ENCODE measurements around the gene USP30.
A peak's percentile ranks its signal among the peaks of the same experiment; 100 is the strongest.
"Not testable (repeated sequence)": the region's sequence is repeated elsewhere in the genome, so short reads cannot be mapped to it uniquely, and the experiment has no call there.

USP30 gene

GRCh38 chr12:109047081-109047805 is 5.1 kb upstream of the USP30 start:
- no peaks in the 10 kb centered on the region for H3K79me2 ChIP-seq (ENCODE audit: insufficient read depth, low read length)
- no peak overlapping the region for H3K4me2 ChIP-seq (ENCODE audit: insufficient read depth, low read length)
- H4K20me1 ChIP-seq (ENCODE audit: insufficient read depth, low read length): no peaks in the 10 kb centered on the region
- H3K9me3 ChIP-seq (ENCODE audit: insufficient read depth, low read length, severe bottlenecking): no peaks in the 10 kb centered on the region
- no peaks in the 10 kb centered on the region for H3K27me3 ChIP-seq (ENCODE audit: insufficient read depth, low read length, poor library complexity)
- TF ChIP-seq, protein P1, sequence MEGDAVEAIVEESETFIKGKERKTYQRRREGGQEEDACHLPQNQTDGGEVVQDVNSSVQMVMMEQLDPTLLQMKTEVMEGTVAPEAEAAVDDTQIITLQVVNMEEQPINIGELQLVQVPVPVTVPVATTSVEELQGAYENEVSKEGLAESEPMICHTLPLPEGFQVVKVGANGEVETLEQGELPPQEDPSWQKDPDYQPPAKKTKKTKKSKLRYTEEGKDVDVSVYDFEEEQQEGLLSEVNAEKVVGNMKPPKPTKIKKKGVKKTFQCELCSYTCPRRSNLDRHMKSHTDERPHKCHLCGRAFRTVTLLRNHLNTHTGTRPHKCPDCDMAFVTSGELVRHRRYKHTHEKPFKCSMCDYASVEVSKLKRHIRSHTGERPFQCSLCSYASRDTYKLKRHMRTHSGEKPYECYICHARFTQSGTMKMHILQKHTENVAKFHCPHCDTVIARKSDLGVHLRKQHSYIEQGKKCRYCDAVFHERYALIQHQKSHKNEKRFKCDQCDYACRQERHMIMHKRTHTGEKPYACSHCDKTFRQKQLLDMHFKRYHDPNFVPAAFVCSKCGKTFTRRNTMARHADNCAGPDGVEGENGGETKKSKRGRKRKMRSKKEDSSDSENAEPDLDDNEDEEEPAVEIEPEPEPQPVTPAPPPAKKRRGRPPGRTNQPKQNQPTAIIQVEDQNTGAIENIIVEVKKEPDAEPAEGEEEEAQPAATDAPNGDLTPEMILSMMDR (IDR thresholded peaks at IDR 0.05; ENCODE audit: borderline replicate concordance, extremely low read depth, low read length, poor library complexity, severe bottlenecking): no peak
- TF ChIP-seq EZH2 (IDR thresholded peaks at IDR 0.05; ENCODE audit: borderline replicate concordance, low read depth, low read length, severe bottlenecking): no peak
- H3K4me3 ChIP-seq (ENCODE audit: low read depth in 1 of 2, low read length in 2 of 2): no peak overlapping the region
- no peak overlapping the region for H3K9ac ChIP-seq (ENCODE audit: low read depth, low read length)
- no peaks in the 10 kb centered on the region for H3K36me3 ChIP-seq (ENCODE audit: insufficient read depth, low read length)
- ATAC-seq (ENCODE audit: insufficient read depth, low read depth) (no peak), DNase-seq (no peak)
- H3K27ac ChIP-seq (ENCODE audit: low read length): no peak overlapping the region
- H2AFZ ChIP-seq (ENCODE audit: low read depth, low read length): no peak overlapping the region; the same call in 1 of the 2 replicates
- H3K4me1 ChIP-seq (ENCODE audit: insufficient read depth, low read length): peaks cover 7% of the 10 kb centered on the region

- not testable (repeated sequence) for DNase-seq; H3K4me3 ChIP-seq (ENCODE audit: low read depth in 1 of 2, low read length in 2 of 2); H4K20me1 ChIP-seq (ENCODE audit: insufficient read depth, low read length); H2AFZ ChIP-seq (ENCODE audit: low read depth, low read length); H3K9ac ChIP-seq (ENCODE audit: low read depth, low read length); ATAC-seq (ENCODE audit: insufficient read depth, low read depth); H3K9me3 ChIP-seq (ENCODE audit: insufficient read depth, low read length, severe bottlenecking); H3K36me3 ChIP-seq (ENCODE audit: insufficient read depth, low read length); H3K4me2 ChIP-seq (ENCODE audit: insufficient read depth, low read length); H3K27me3 ChIP-seq (ENCODE audit: insufficient read depth, low read length, poor library complexity); H3K27ac ChIP-seq (ENCODE audit: low read length)
- Histone ChIP-seq H3K4me1 (ENCODE audit: insufficient read depth, low read length) (peaks cover 14% of the 10 kb centered on the region), H3K79me2 (ENCODE audit: insufficient read depth, low read length) (peaks cover 12% of the 10 kb centered on the region)
These were observed 3.7 kb upstream of the USP30 start for GRCh38 chr12:109048706-109049105.

GRCh38 chr12:109049794-109050193 is 2.6 kb upstream of the USP30 start:
- H2AFZ ChIP-seq (ENCODE audit: low read depth, low read length); DNase-seq; H3K27me3 ChIP-seq (ENCODE audit: insufficient read depth, low read length, poor library complexity); H4K20me1 ChIP-seq (ENCODE audit: insufficient read depth, low read length); H3K4me2 ChIP-seq (ENCODE audit: insufficient read depth, low read length); ATAC-seq (ENCODE audit: insufficient read depth, low read depth); H3K9me3 ChIP-seq (ENCODE audit: insufficient read depth, low read length, severe bottlenecking); H3K9ac ChIP-seq (ENCODE audit: low read depth, low read length); H3K36me3 ChIP-seq (ENCODE audit: insufficient read depth, low read length); H3K4me3 ChIP-seq (ENCODE audit: low read depth in 1 of 2, low read length in 2 of 2); H3K27ac ChIP-seq (ENCODE audit: low read length): not testable (repeated sequence)
- Histone ChIP-seq H3K4me1 (ENCODE audit: insufficient read depth, low read length) (peaks cover 23% of the 10 kb centered on the region), H3K79me2 (ENCODE audit: insufficient read depth, low read length) (peaks cover 15% of the 10 kb centered on the region)

- H3K9me3 ChIP-seq (ENCODE audit: insufficient read depth, low read length, severe bottlenecking): no peaks in the 10 kb centered on the region
- peak overlapping the region; percentile 80 for H3K27ac ChIP-seq (ENCODE audit: low read length)
- no peaks in the 10 kb centered on the region; the same call in 1 of the 2 replicates for H3K36me3 ChIP-seq (ENCODE audit: insufficient read depth, low read length)
- H2AFZ ChIP-seq (ENCODE audit: low read depth, low read length): peak overlapping the region; percentile 100
- H3K4me2 ChIP-seq (ENCODE audit: insufficient read depth, low read length): peak overlapping the region; percentile 87
- peaks cover 15% of the 10 kb centered on the region for H3K79me2 ChIP-seq (ENCODE audit: insufficient read depth, low read length)
- H3K27me3 ChIP-seq (ENCODE audit: insufficient read depth, low read length, poor library complexity): no peaks in the 10 kb centered on the region
- DNase-seq (no peak), ATAC-seq (ENCODE audit: insufficient read depth, low read depth) (no peak)
- TF ChIP-seq, protein P1 (IDR thresholded peaks at IDR 0.05; ENCODE audit: borderline replicate concordance, extremely low read depth, low read length, poor library complexity, severe bottlenecking): no peak
- no peak for TF ChIP-seq EZH2 (IDR thresholded peaks at IDR 0.05; ENCODE audit: borderline replicate concordance, low read depth, low read length, severe bottlenecking)
- H3K4me3 ChIP-seq (ENCODE audit: low read depth in 1 of 2, low read length in 2 of 2): peak overlapping the region; percentile 55 to 89
- peak overlapping the region; percentile 83 for H3K9ac ChIP-seq (ENCODE audit: low read depth, low read length)
- peaks cover 23% of the 10 kb centered on the region for H3K4me1 ChIP-seq (ENCODE audit: insufficient read depth, low read length)
- H4K20me1 ChIP-seq (ENCODE audit: insufficient read depth, low read length): no peaks in the 10 kb centered on the region
These were observed 321 bp upstream of the USP30 start for GRCh38 chr12:109052097-109052413.
